GM21381 (cell line): ENCODE data around the gene AGAP1.

Experiments
- ATAC-seq: cut with Tn5 transposase; IDR thresholded peaks from one replicate; pipeline ENCODE4 v1.9.1; 2021; ENCODE audit warnings: mild to moderate bottlenecking, moderate library complexity; ENCODE audit not compliant: unreplicated experiment

The AGAP1 gene

GRCh38 chr2:235854276-235854675, 360.4 kb downstream of the AGAP1 start:
- no peak for ATAC-seq

- ATAC-seq, result no peak
Observed at GRCh38 chr2:235855011-235855410, 361.2 kb downstream of the AGAP1 start.

GRCh38 chr2:235856151-235856854, 362.5 kb downstream of the AGAP1 start:
- ATAC-seq, result no peak

- no peak for ATAC-seq
Observed at GRCh38 chr2:235857598-235857997, 363.8 kb downstream of the AGAP1 start.

- ATAC-seq, result no peak
Observed at GRCh38 chr2:235858881-235859280, 365.0 kb downstream of the AGAP1 start.

GRCh38 chr2:235859651-235860050, 365.8 kb downstream of the AGAP1 start:
- ATAC-seq, result no peak

- ATAC-seq, result no peak
Observed at GRCh38 chr2:235860111-235860510, 366.3 kb downstream of the AGAP1 start.

GRCh38 chr2:235860871-235861270, 367.0 kb downstream of the AGAP1 start:
- ATAC-seq, result no peak

- no peak for ATAC-seq
Observed at GRCh38 chr2:235861383-235861782, 367.5 kb downstream of the AGAP1 start.

GRCh38 chr2:235863414-235863813, 369.6 kb downstream of the AGAP1 start:
- ATAC-seq, result no peak

GRCh38 chr2:235864302-235864701, 370.5 kb downstream of the AGAP1 start:
- no peak for ATAC-seq

GRCh38 chr2:235864733-235865515, 371.1 kb downstream of the AGAP1 start:
- ATAC-seq, result no peak

GRCh38 chr2:235866373-235866772, 372.5 kb downstream of the AGAP1 start:
- ATAC-seq, result no peak

- no peak for ATAC-seq
Observed at GRCh38 chr2:235868224-235868623, 374.4 kb downstream of the AGAP1 start.

GRCh38 chr2:235868645-235869044, 374.8 kb downstream of the AGAP1 start:
- no peak for ATAC-seq

GRCh38 chr2:235870515-235870914, 376.7 kb downstream of the AGAP1 start:
- no peak for ATAC-seq

- no peak for ATAC-seq
Observed at GRCh38 chr2:235876099-235876679, 382.3 kb downstream of the AGAP1 start.

- no peak for ATAC-seq
Observed at GRCh38 chr2:235877275-235877802, 383.5 kb downstream of the AGAP1 start.

GRCh38 chr2:235879116-235879515, 385.3 kb downstream of the AGAP1 start:
- no peak for ATAC-seq

GRCh38 chr2:235883675-235884074, 389.8 kb downstream of the AGAP1 start:
- ATAC-seq, result no peak

- no peak for ATAC-seq
Observed at GRCh38 chr2:235889302-235889630, 395.4 kb downstream of the AGAP1 start.
